ENCODE measurements around the gene APBB1IP. TPM values are rescaled to one million over a fixed set of nuclear protein-coding genes. Genes with fewer than 3 reads are reported as not detected.
"Not testable (repeated sequence)": the region's sequence is repeated elsewhere in the genome, so short reads cannot be mapped to it uniquely, and the experiment has no call there.

Gene APBB1IP
- total RNA-seq, 4 donors from 2014 or later: 0.34 to 3.0 (median 2.3) TPM

DNA sequence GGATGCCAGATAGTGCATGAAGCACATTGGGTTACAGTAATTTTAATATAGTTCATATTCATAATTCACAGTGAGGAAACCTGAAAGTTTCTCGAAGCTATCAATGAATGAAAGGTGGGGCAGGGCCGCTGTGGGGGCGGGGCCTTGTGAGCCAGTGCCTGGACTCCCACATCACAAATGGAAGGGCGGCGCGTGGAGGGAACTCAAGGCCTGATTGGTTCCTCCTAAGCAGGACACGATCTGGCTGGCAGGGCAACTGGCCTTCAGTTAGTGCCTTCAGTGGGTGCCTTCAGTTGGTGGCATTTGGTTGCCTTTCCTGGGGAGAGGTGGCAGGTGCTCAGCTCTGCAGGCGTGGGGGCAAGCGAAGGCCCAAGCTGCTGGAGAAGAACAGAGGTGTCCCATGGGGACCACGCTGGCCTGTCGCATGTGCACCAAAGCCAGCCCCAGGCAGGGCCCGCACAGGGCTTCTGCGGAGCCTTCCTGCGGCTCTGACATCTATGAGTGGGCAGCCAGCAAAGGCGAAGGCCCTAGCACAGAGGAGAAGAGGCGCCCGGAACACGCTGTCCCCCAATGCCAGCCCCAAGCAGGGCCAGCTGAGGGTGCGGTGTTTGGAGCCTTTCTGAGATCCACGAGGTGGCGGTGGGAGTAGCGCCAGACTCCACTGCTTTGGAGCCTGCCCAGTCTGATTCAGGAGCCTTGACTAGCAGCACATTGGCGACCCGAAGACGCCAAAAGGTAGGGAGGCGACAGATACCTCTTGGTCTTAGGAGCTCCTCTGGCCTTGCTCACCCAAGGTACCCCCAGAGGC lies 141.3 kb downstream of the APBB1IP start:
- TF ChIP-seq, protein P1, sequence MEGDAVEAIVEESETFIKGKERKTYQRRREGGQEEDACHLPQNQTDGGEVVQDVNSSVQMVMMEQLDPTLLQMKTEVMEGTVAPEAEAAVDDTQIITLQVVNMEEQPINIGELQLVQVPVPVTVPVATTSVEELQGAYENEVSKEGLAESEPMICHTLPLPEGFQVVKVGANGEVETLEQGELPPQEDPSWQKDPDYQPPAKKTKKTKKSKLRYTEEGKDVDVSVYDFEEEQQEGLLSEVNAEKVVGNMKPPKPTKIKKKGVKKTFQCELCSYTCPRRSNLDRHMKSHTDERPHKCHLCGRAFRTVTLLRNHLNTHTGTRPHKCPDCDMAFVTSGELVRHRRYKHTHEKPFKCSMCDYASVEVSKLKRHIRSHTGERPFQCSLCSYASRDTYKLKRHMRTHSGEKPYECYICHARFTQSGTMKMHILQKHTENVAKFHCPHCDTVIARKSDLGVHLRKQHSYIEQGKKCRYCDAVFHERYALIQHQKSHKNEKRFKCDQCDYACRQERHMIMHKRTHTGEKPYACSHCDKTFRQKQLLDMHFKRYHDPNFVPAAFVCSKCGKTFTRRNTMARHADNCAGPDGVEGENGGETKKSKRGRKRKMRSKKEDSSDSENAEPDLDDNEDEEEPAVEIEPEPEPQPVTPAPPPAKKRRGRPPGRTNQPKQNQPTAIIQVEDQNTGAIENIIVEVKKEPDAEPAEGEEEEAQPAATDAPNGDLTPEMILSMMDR (IDR thresholded peaks at IDR 0.05): no peak
- no peak for TF ChIP-seq POLR2A (IDR thresholded peaks at IDR 0.05)
- DNase-seq (ENCODE audit: low spot score in 2 of 2): no peak
- WGBS, 2 donors: 91 to 92% methylated on average over 21 to 25 of the region's 26 CpGs
- intact Hi-C loops (cut with DNase I; ENCODE audit: low total_unique reads): no loop called here
- no peak overlapping the region for H3K4me3 ChIP-seq (ENCODE audit: low read depth, poor library complexity, severe bottlenecking)

DNA sequence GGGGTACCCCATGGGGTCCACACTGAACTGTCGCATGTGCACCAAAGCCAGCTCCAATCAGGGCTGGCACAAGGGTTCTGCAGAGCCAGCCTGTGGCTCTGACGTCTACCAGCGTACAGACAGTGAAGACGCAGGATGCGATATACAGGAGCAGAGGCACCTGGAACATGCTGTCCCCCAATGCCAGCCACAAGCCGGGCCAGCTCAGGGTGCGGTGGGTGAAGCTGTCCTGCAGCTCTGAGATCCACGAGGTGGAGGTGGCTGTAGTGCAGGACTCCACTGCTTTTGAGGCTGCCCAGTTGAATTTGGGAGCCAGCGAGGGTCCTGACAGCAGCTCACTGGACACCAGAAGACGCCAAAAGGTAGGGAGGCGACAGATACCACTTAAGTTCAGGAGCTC lies 148.1 kb downstream of the APBB1IP start:
- no peak overlapping the region for H3K4me3 ChIP-seq (ENCODE audit: low read depth, poor library complexity, severe bottlenecking)
- intact Hi-C loops (cut with DNase I; ENCODE audit: low total_unique reads): no loop called here
- no peak for DNase-seq (ENCODE audit: low spot score in 2 of 2)
- 90 to 92% methylated on average over 6 to 8 of the region's 11 CpGs for WGBS, 2 donors
- TF ChIP-seq, protein P1 (IDR thresholded peaks at IDR 0.05): no peak
- TF ChIP-seq POLR2A (IDR thresholded peaks at IDR 0.05): no peak

DNA sequence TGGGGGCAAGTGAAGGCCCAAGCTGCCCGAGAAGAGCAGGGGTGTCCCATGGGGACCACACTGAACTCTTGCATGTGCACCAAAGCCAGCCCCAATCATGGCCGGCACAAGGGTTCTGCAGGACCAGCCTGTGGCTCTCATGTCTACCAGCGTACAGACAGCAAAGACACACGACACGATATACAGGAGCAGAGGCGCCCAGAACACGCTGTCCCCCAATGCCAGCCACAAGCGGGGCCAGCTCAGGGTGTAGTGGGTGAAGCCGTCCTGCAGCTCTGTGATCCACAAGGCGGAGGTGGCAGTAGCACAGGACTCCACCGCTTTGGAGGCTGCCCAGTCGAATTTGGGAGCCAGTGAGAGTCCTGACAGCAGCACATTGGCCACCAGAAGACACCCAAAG lies 150.5 kb downstream of the APBB1IP start:
- 88 to 90% methylated on average over 10 to 12 of the region's 12 CpGs for WGBS, 2 donors
- TF ChIP-seq, protein P1 (IDR thresholded peaks at IDR 0.05): no peak
- TF ChIP-seq POLR2A (IDR thresholded peaks at IDR 0.05): no peak
- intact Hi-C loops (cut with DNase I; ENCODE audit: low total_unique reads): no loop called here
- DNase-seq (ENCODE audit: low spot score in 2 of 2): no peak
- no peak overlapping the region for H3K4me3 ChIP-seq (ENCODE audit: low read depth, poor library complexity, severe bottlenecking)

DNA sequence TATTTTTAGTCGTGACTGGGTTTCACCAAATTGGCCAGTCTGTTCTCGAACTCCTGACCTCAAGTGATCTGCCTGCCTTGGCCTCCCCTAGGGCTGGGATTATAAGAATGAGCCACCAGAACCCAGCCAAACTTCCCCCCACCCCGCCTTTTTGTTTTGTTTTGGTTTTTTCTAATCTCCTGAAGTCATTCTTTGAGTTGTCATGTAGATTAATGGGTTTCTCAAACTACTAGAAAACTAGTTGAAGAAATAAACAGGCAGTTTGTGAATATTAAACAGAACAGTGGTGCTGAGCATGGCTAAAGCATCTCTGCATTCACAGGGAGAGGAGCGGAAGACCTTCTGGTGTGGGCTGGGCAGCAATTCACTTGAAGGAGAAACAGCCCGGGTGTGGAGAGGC lies 151.7 kb downstream of the APBB1IP start:
- H3K4me3 ChIP-seq (ENCODE audit: low read depth, poor library complexity, severe bottlenecking); DNase-seq (ENCODE audit: low spot score in 2 of 2); intact Hi-C loops (cut with DNase I; ENCODE audit: low total_unique reads): not testable (repeated sequence)
- 78% methylated on average over 5 of the region's 5 CpGs for WGBS, 2 donors

DNA sequence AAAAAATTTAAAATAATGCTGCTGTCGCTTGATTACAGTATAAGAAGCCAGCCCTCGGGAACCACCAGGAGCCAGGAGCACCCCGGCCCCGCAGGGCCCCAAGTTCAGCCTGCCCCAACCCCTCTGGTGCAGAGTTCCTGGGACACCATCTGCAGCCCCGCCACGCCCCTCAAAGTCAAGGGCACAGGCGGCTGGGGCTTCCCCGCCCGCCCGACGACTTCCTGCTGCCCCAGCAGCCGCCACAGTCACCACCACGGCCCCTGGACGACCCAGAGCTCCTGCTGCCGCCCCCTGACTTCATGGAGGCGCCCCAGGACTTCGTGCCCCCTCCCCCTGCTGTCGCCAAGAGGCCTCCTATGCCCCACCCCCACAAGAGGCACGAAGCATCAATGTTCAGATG lies 155.8 kb downstream of the APBB1IP start:
- WGBS, 2 donors: 53 to 58% methylated on average over 19 of the region's 19 CpGs
- intact Hi-C loops (cut with DNase I; ENCODE audit: low total_unique reads): no loop called here
- TF ChIP-seq, protein P1 (IDR thresholded peaks at IDR 0.05): no peak
- TF ChIP-seq POLR2A (IDR thresholded peaks at IDR 0.05): no peak
- DNase-seq (ENCODE audit: low spot score in 2 of 2): no peak
- H3K4me3 ChIP-seq (ENCODE audit: low read depth, poor library complexity, severe bottlenecking): no peak overlapping the region

DNA sequence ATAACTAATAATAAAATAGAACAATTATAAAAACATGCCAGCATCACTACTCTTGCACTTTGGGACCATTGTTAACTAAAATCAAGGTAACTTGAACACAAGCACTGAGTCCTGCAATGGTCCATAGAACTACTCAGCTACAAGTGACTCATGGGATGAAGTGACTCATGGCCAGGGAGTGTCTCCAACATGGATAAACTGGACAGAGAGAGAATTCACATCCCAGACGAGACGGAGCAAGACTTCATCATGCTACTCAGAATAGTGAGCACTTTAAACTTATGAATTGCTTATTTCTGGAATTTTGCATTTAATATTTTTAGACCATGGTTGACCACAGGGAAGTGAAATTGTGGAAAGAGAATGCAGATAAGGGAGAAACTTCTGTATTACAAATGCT lies 165.1 kb downstream of the APBB1IP start:
- intact Hi-C loops (cut with DNase I; ENCODE audit: low total_unique reads); H3K4me3 ChIP-seq (ENCODE audit: low read depth, poor library complexity, severe bottlenecking); DNase-seq (ENCODE audit: low spot score in 2 of 2): not testable (repeated sequence)
- 33 to 38% methylated on average over 2 of the region's 2 CpGs for WGBS, 2 donors

DNA sequence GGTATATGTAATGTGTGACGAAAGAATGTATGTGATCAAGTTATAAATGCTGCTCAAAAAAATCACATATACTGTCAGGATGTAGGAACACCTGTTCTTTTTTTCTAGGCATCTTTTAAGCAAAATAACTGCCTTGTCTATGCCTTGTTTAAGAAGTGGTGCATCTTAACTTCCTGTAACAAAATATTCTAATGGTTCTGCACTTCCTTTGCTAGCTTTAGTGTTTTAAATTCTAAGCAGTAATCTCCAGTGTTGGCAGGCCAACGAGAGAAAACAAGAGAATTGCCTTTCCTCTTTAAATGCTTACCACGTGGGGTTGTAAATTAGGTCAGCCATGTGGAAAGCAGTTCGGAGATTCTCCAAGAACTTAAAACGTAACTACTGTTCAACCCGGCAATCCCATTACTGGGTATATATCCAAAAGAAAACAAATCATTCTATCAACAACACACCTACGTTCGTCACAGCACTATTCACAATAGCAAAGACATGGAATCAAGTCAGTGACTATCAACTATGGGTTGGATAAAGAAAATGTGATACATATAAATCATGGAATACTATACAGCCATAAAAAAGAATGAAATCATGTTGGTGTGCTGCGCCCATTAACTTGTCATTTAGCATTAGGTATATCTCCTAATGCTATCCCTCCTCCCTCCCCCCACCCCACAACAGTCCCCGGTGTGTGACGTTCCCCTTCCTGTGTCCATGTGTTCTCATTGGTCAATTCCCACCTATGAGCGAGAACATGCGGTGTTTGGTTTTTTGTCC lies 166.4 kb downstream of the APBB1IP start:
- intact Hi-C loops (cut with DNase I; ENCODE audit: low total_unique reads); H3K4me3 ChIP-seq (ENCODE audit: low read depth, poor library complexity, severe bottlenecking); DNase-seq (ENCODE audit: low spot score in 2 of 2): not testable (repeated sequence)
- WGBS, 2 donors: 79% methylated on average over 13 of the region's 13 CpGs

DNA sequence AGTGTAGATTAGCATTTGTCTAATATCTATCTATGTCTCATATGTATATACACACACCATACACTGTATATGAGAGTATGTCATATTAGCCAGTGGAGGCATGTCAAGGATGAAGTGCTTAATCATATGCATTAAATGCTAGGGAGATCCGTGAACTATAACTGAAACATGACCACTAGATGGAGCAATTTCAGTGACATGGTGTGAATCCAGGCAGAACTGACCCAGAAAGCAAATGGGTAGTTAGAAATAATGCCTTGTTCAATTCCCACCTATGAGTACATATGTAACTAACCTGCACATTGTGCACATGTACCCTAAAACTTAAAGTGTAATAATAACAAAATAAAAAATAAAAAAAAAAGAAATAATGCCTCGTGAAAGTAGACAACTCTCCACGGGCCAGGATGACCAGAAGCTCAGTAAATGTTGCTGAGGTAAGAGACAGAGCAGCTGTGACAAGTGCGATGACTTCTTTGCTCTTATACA lies 168.3 kb downstream of the APBB1IP start:
- DNase-seq (ENCODE audit: low spot score in 2 of 2); intact Hi-C loops (cut with DNase I; ENCODE audit: low total_unique reads); H3K4me3 ChIP-seq (ENCODE audit: low read depth, poor library complexity, severe bottlenecking): not testable (repeated sequence)
- WGBS, 2 donors: 60 to 61% methylated on average over 4 of the region's 4 CpGs

Data from lower leg skin (tissue), 4 donors.